ENCODE measurements around the gene WDR76.

DNA sequence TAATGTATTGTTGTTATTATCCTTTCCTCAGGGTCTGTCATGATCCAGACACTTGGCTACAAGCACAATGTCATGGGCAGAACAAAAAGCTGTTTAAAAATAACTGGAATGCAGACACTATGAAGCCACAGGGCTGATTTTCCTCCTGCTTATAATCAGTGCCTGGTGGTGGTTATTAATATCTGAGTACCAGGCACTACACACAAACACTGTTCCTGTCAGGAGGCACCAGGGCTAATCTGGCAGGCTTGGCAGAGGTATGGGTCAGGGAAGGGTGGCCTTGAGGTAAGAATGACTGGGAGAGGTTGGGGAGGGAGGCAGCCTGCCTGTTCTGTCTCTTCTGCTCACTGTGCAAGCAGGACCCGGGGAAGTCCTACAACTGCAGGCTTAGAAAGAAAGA is 67.2 kb downstream of the WDR76 start:
- TF ChIP-seq, protein P1, sequence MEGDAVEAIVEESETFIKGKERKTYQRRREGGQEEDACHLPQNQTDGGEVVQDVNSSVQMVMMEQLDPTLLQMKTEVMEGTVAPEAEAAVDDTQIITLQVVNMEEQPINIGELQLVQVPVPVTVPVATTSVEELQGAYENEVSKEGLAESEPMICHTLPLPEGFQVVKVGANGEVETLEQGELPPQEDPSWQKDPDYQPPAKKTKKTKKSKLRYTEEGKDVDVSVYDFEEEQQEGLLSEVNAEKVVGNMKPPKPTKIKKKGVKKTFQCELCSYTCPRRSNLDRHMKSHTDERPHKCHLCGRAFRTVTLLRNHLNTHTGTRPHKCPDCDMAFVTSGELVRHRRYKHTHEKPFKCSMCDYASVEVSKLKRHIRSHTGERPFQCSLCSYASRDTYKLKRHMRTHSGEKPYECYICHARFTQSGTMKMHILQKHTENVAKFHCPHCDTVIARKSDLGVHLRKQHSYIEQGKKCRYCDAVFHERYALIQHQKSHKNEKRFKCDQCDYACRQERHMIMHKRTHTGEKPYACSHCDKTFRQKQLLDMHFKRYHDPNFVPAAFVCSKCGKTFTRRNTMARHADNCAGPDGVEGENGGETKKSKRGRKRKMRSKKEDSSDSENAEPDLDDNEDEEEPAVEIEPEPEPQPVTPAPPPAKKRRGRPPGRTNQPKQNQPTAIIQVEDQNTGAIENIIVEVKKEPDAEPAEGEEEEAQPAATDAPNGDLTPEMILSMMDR (IDR thresholded peaks at IDR 0.05; ENCODE audit: insufficient read depth, low read length), result no peak
- TF ChIP-seq, protein P2, sequence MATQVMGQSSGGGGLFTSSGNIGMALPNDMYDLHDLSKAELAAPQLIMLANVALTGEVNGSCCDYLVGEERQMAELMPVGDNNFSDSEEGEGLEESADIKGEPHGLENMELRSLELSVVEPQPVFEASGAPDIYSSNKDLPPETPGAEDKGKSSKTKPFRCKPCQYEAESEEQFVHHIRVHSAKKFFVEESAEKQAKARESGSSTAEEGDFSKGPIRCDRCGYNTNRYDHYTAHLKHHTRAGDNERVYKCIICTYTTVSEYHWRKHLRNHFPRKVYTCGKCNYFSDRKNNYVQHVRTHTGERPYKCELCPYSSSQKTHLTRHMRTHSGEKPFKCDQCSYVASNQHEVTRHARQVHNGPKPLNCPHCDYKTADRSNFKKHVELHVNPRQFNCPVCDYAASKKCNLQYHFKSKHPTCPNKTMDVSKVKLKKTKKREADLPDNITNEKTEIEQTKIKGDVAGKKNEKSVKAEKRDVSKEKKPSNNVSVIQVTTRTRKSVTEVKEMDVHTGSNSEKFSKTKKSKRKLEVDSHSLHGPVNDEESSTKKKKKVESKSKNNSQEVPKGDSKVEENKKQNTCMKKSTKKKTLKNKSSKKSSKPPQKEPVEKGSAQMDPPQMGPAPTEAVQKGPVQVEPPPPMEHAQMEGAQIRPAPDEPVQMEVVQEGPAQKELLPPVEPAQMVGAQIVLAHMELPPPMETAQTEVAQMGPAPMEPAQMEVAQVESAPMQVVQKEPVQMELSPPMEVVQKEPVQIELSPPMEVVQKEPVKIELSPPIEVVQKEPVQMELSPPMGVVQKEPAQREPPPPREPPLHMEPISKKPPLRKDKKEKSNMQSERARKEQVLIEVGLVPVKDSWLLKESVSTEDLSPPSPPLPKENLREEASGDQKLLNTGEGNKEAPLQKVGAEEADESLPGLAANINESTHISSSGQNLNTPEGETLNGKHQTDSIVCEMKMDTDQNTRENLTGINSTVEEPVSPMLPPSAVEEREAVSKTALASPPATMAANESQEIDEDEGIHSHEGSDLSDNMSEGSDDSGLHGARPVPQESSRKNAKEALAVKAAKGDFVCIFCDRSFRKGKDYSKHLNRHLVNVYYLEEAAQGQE (IDR thresholded peaks at IDR 0.05; ENCODE audit: insufficient replicate concordance, low read depth), result no peak
- TF ChIP-seq SPI1 (IDR thresholded peaks at IDR 0.05; ENCODE audit: borderline replicate concordance, low read depth), result no peak

Measured in HL-60 (cell line).